H1 (cell line): Measurements from ENCODE around the gene CHD6. TPM values are rescaled to one million over a fixed set of nuclear protein-coding genes. Genes with fewer than 3 reads are reported as not detected.
A peak's percentile ranks its signal among the peaks of the same experiment; 100 is the strongest.

ENCODE experiments used
- CTCF ChIA-PET: fragments of 300-600 bp; sonication (Branson Sonifier 250); formaldehyde crosslinking; loops from one replicate; lab custom pipeline; 2021; ENCODE audit not compliant: partially characterized antibody; lab: Charles Lee
- POLR2A ChIA-PET: fragments of 300-600 bp; sonication (Branson Sonifier 250); formaldehyde crosslinking; loops from one replicate; lab custom pipeline; 2021; ENCODE audit warnings: inconsistent platforms; ENCODE audit not compliant: partially characterized antibody; lab: Charles Lee
- DNase-seq, 2 experiments: peaks; one replicate each; pipeline versions ENCODE4 v3.0.0 to v3.0.0-alpha.2; 2010 to 2022; ENCODE audit warnings: low spot score in 2 of 2, low read depth in 1 of 2, mixed read lengths in 1 of 2
- FAIRE-seq: peaks from 2 replicates; lab custom pipeline; 2011; peaks lifted over from hg19 to GRCh38; lab: Jason Lieb, UNC
- H2AFZ ChIP-seq: 2 replicates; pipeline ENCODE4 v1.8.1; 2012; ENCODE audit warnings: low read length, inconsistent platforms
- H2AK5ac ChIP-seq: 2 replicates; pipeline ENCODE4 v1.6.1; 2013; ENCODE audit warnings: low read depth, low read length
- H2BK120ac ChIP-seq: replicated peaks from 2 replicates; pipeline ENCODE3; 2013; ENCODE audit warnings: low read depth, low read length, inconsistent platforms
- H2BK12ac ChIP-seq: 2 replicates; pipeline ENCODE4 v1.6.1; 2013; ENCODE audit warnings: low read depth, low read length
- H2BK15ac ChIP-seq: 2 replicates; pipeline ENCODE4 v1.6.1; 2013; ENCODE audit warnings: low read length
- H2BK20ac ChIP-seq: 2 replicates; pipeline ENCODE4 v1.6.1; 2013; ENCODE audit warnings: low read length
- H2BK5ac ChIP-seq: 2 replicates; pipeline ENCODE4 v1.6.1; 2013; ENCODE audit warnings: low read depth, low read length
- H3K14ac ChIP-seq: 2 replicates; pipeline ENCODE4 v1.6.1; 2013; ENCODE audit warnings: inconsistent platforms; ENCODE audit not compliant: insufficient read length
- H3K18ac ChIP-seq: 2 replicates; pipeline ENCODE4 v1.6.1; 2013; ENCODE audit warnings: low read length; ENCODE audit errors: extremely low read depth
- H3K23ac ChIP-seq: 2 replicates; pipeline ENCODE4 v1.6.1; 2013; ENCODE audit warnings: inconsistent platforms; ENCODE audit not compliant: insufficient read length
- H3K23me2 ChIP-seq: 2 replicates; pipeline ENCODE4 v1.6.1; 2013; ENCODE audit warnings: low read depth, low read length
- H3K27ac ChIP-seq: 2 replicates; pipeline ENCODE4 v1.6.1; 2011; ENCODE audit warnings: low read depth, low read length, inconsistent platforms
- H3K27me3 ChIP-seq, 4 experiments: replicated peaks in 1 of 4; 1 replicate in 1 of 4; 2 replicates in 3 of 4; pipeline versions ENCODE4 v1.6.1 to v1.8.1; 2011 to 2013; ENCODE audit warnings: low read length in 3 of 4, mild to moderate bottlenecking in 3 of 4, inconsistent platforms in 2 of 4, mixed read lengths in 2 of 4, moderate library complexity in 1 of 4; ENCODE audit not compliant: control insufficient read depth in 3 of 4, insufficient read depth in 3 of 4; ENCODE audit errors: extremely low read depth in 1 of 4
- H3K36me3 ChIP-seq, 4 experiments: 2 replicates each; pipeline versions ENCODE4 v1.6.1 to v1.8.1; 2011 to 2013; ENCODE audit warnings: mild to moderate bottlenecking in 4 of 4, low read length in 3 of 4, moderate library complexity in 2 of 4, control low read depth in 1 of 4, inconsistent platforms in 1 of 4; ENCODE audit not compliant: insufficient read depth in 4 of 4, control insufficient read depth in 2 of 4
- H3K4ac ChIP-seq: replicated peaks from 2 replicates; pipeline ENCODE3; 2013; ENCODE audit warnings: low read length, low read depth, mixed read lengths, inconsistent platforms; ENCODE audit not compliant: insufficient read length
- H3K4me1 ChIP-seq, 4 experiments: replicated peaks in 1 of 4; 1 replicate in 1 of 4; 2 replicates in 3 of 4; pipeline versions ENCODE4 v1.6.1 to v1.8.1; 2011 to 2013; ENCODE audit warnings: low read length in 3 of 4, inconsistent platforms in 2 of 4, mixed read lengths in 1 of 4; ENCODE audit not compliant: insufficient read depth in 4 of 4, control insufficient read depth in 3 of 4
- H3K4me2 ChIP-seq, 2 experiments: 2 replicates each; pipeline versions ENCODE4 v1.6.1 to v1.8.1; 2011 to 2013; ENCODE audit warnings: low read depth in 2 of 2, low read length in 2 of 2, control low read depth in 1 of 2, inconsistent platforms in 1 of 2, mild to moderate bottlenecking in 1 of 2; ENCODE audit not compliant: insufficient read depth in 1 of 2
- H3K4me3 ChIP-seq, 4 experiments: fragments of 200-600, 300-600 bp in 1 of 4; sonication (generic), shearing (Covaris generic), sonication (Bioruptor Twin) in 1 of 4; 2 replicates each; pipeline versions ENCODE4 v1.5.1 to v1.8.1; 2011 to 2016; ENCODE audit warnings: low read length in 4 of 4, low read depth in 3 of 4, control low read depth in 2 of 4, inconsistent platforms in 2 of 4, mild to moderate bottlenecking in 2 of 4, mixed read lengths in 1 of 4, moderate library complexity in 1 of 4; ENCODE audit not compliant: insufficient read depth in 2 of 4; ENCODE audit errors: extremely low read depth in 1 of 4
- H3K56ac ChIP-seq: replicated peaks from 2 replicates; pipeline ENCODE3; 2013; ENCODE audit warnings: low read depth, mild to moderate bottlenecking, mixed read lengths, low read length, inconsistent platforms; ENCODE audit not compliant: insufficient read length
- H3K79me1 ChIP-seq: 2 replicates; pipeline ENCODE4 v1.6.1; 2013; ENCODE audit warnings: low read depth, low read length, control low read depth
- H3K79me2 ChIP-seq, 2 experiments: 2 replicates each; pipeline versions ENCODE4 v1.6.1 to v1.8.1; 2012 to 2013; ENCODE audit warnings: low read length in 2 of 2, mild to moderate bottlenecking in 2 of 2, inconsistent platforms in 1 of 2; ENCODE audit not compliant: insufficient read depth in 2 of 2, control insufficient read depth in 1 of 2
- H3K9ac ChIP-seq, 4 experiments: replicated peaks in 1 of 4; 1 replicate in 1 of 4; 2 replicates in 3 of 4; pipeline versions ENCODE4 v1.6.1 to v1.8.1; 2011 to 2013; ENCODE audit warnings: low read depth in 3 of 4, low read length in 3 of 4, control low read depth in 2 of 4, mild to moderate bottlenecking in 2 of 4, moderate library complexity in 2 of 4, inconsistent platforms in 1 of 4; ENCODE audit errors: extremely low read depth in 1 of 4
- H3K9me3 ChIP-seq, 2 experiments: 2 replicates each; pipeline versions ENCODE4 v1.6.1 to v1.8.1; 2012 to 2013; ENCODE audit warnings: mild to moderate bottlenecking in 2 of 2, moderate library complexity in 2 of 2, control low read depth in 1 of 2, inconsistent platforms in 1 of 2, low read depth in 1 of 2, low read length in 1 of 2, mixed read lengths in 1 of 2; ENCODE audit not compliant: insufficient read depth in 2 of 2
- H4K20me1 ChIP-seq, 2 experiments: replicated peaks in 1 of 2; 2 replicates each; pipeline versions ENCODE3 to v1.8.1; 2011 to 2013; ENCODE audit warnings: inconsistent platforms in 2 of 2, low read length in 2 of 2, mild to moderate bottlenecking in 1 of 2; ENCODE audit not compliant: insufficient read depth in 2 of 2, control insufficient read depth in 1 of 2
- H4K5ac ChIP-seq: 2 replicates; pipeline ENCODE4 v1.6.1; 2013; ENCODE audit warnings: low read length, low read depth, mixed read lengths, inconsistent platforms; ENCODE audit not compliant: insufficient read length
- H4K8ac ChIP-seq: 2 replicates; pipeline ENCODE4 v1.8.0; 2013; ENCODE audit warnings: mild to moderate bottlenecking, moderate library complexity, low read length, inconsistent platforms; ENCODE audit not compliant: insufficient read depth; ENCODE audit errors: extremely low read depth
- H4K91ac ChIP-seq: replicated peaks from 2 replicates; pipeline ENCODE3; 2013; ENCODE audit warnings: low read length, mixed read lengths, inconsistent platforms; ENCODE audit not compliant: insufficient read length
- ASH2L ChIP-seq: fragments of 200-600, 300-600 bp; sonication (generic); IDR thresholded peaks from one replicate; pipeline ENCODE4 v1.7.1; 2017; ENCODE audit warnings: low read length
- EP300 ChIP-seq, 2 experiments: IDR thresholded peaks; 1 replicate in 1 of 2; 2 replicates in 1 of 2; pipeline ENCODE4 v1.6.1; 2011 to 2012; ENCODE audit warnings: low read depth in 2 of 2, low read length in 2 of 2, mild to moderate bottlenecking in 2 of 2, borderline replicate concordance in 1 of 2, inconsistent platforms in 1 of 2, moderate library complexity in 1 of 2
- GTF2F1 ChIP-seq: IDR thresholded peaks from 2 replicates; pipeline ENCODE4 v1.6.1; 2012; ENCODE audit warnings: low read depth, low read length, improper control_type of control experiment, borderline replicate concordance
- HDAC2 ChIP-seq, 2 experiments: fragments of 300-600 bp in 1 of 2; sonication (generic) in 1 of 2; IDR thresholded peaks; 2 replicates each; pipeline ENCODE4 v1.6.1; 2011 to 2012; ENCODE audit warnings: low read depth in 2 of 2, low read length in 2 of 2, mild to moderate bottlenecking in 2 of 2, moderate library complexity in 2 of 2, borderline replicate concordance in 1 of 2, inconsistent platforms in 1 of 2
- HDAC6 ChIP-seq: IDR thresholded peaks from one replicate; pipeline ENCODE4 v1.7.1; 2012; ENCODE audit warnings: low read depth, mild to moderate bottlenecking, inconsistent platforms, low read length, moderate library complexity
- JUN ChIP-seq: IDR thresholded peaks from 2 replicates; pipeline ENCODE4 v1.6.1; 2011; ENCODE audit warnings: low read depth, mild to moderate bottlenecking, improper control_type of control experiment, low read length
- MAFK ChIP-seq: IDR thresholded peaks from 2 replicates; pipeline ENCODE4 v1.6.1; 2012; ENCODE audit warnings: low read depth, mild to moderate bottlenecking, improper control_type of control experiment, low read length
- NANOG ChIP-seq: IDR thresholded peaks from 2 replicates; pipeline ENCODE4 v1.6.1; 2011; ENCODE audit warnings: low read length, low read depth, mild to moderate bottlenecking, inconsistent platforms; ENCODE audit not compliant: insufficient read depth, poor library complexity, severe bottlenecking
- NRF1 ChIP-seq: IDR thresholded peaks from 2 replicates; pipeline ENCODE4 v1.6.1; 2011; ENCODE audit warnings: mild to moderate bottlenecking, low read depth, low read length, improper control_type of control experiment
- POLR2AphosphoS5 ChIP-seq: IDR thresholded peaks from 2 replicates; pipeline ENCODE4 v1.6.1; 2011; ENCODE audit warnings: low read depth, low read length
- SIRT6 ChIP-seq: IDR thresholded peaks from one replicate; pipeline ENCODE4 v1.7.1; 2012; ENCODE audit warnings: low read length, inconsistent platforms
- SUZ12 ChIP-seq: fragments of 200-600 bp; sonication (generic); IDR thresholded peaks from 2 replicates; pipeline ENCODE4 v1.6.1; 2012; ENCODE audit warnings: mild to moderate bottlenecking, inconsistent platforms, low read length, moderate library complexity, mixed read lengths
- WGBS, 2 experiments: shearing (Covaris generic) in 1 of 2; methylation state at CpG; one replicate each; pipeline versions ENCODE4 v1.1.6 to v1.1.7; 2013 to 2015; ENCODE audit warnings: low lambda C conversion rate in 2 of 2, mixed read lengths in 2 of 2, inconsistent platforms in 1 of 2, low coverage in 1 of 2, missing lambda C conversion rate in 1 of 2; ENCODE audit not compliant: insufficient replicate concordance in 2 of 2, insufficient coverage in 1 of 2, insufficient read length in 1 of 2; ENCODE audit errors: extremely low coverage in 1 of 2, missing lambda C conversion rate in 1 of 2; 5-methylcytosine and 5-hydroxymethylcytosine counted together
- polyA plus RNA-seq, 7 experiments: library from polyadenylated mRNA; depleted of rRNA in 3 of 7; stranded (reverse) in 5 of 7; unstranded in 2 of 7; fragments of >200 nt in 5 of 7; fragments of 200-250 nt in 2 of 7; gene quantifications; 1 replicate in 5 of 7; 2 replicates in 1 of 7; 4 replicates in 1 of 7; pipeline versions ENCODE4 v1.2.1 to v1.2.3, GENCODE V29; 2011 to 2013; ENCODE audit warnings: missing spikeins in 2 of 7, mixed read lengths in 2 of 7
- total RNA-seq: library from RNA; stranded (reverse); fragmentation: NEBNext Ultra II Directional; extraction: Animal tissue kit (Norgen Biotek cat#: 25700); gene quantifications from 2 replicates; pipeline ENCODE4 v1.2.1, GENCODE V29; 2021
- TF ChIP-seq, protein P1 (sequence below): IDR thresholded peaks from 2 replicates; pipeline ENCODE4 v1.6.1; 2011; ENCODE audit warnings: low read length, improper control_type of control experiment

The CHD6 gene
- total and polyA plus RNA-seq, 2 of the 8 experiments (the other 6 are each of a cell fraction or from before 2014, with no cell fraction given): 11.1 to 62.9 TPM

DNA sequence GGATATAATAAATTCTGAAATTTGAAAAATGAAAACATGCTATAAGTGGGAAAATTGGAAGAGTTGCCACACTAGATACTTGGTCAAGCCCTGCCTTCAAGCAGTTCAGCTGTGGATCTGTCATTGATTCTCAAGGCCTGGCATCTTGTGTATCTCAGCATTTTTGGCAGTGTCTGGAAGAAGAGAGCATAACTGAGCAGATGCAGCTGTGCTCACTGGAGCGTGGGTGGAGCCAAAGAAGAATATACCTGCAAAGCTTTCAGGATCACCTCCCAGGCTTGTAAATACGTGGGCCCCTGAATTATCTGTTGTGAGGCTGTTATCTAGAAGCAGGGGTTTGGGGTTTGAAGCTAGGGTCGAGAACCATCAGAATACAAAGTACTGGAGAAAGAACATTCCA, 31.3 kb upstream of the CHD6 start:
- H3K79me2 ChIP-seq: no peaks in the 10 kb centered on the region
- H3K18ac ChIP-seq: no peak overlapping the region
- H3K27ac ChIP-seq: no peak overlapping the region
- DNase-seq: no peak
- H2BK12ac ChIP-seq: no peak overlapping the region
- no peak overlapping the region for H3K4me2 ChIP-seq
- no peak overlapping the region for H3K23ac ChIP-seq
- no peak overlapping the region for H4K5ac ChIP-seq
- no peak overlapping the region for H3K9ac ChIP-seq
- no peak overlapping the region for H4K8ac ChIP-seq
- no peaks in the 10 kb centered on the region for H3K79me1 ChIP-seq
- H4K20me1 ChIP-seq: no peaks in the 10 kb centered on the region
- peaks cover 2 to 19% (median 6%) of the 10 kb centered on the region in 4 experiments; a peak in 4 of 7 replicates for H3K4me1 ChIP-seq
- no peak overlapping the region for H4K91ac ChIP-seq
- no peaks in the 10 kb centered on the region for H3K23me2 ChIP-seq
- CTCF ChIA-PET: interaction anchor here (0.5 kb wide), 1 partner anchor 325 kb away, joined by 3 read pairs; no protein-coding TSS in a partner anchor
- WGBS, 2 experiments: 73% methylated on average over 3 of the region's 3 CpGs; no CpG with 5 or more reads in 1 of the 2 experiments
- H3K9me3 ChIP-seq: no peaks in the 10 kb centered on the region
- POLR2A ChIA-PET: interaction anchor here (1.1 to 1.4 kb wide), 4 partner anchors 9 to 30 kb away, joined by 3 read pairs; no protein-coding TSS in a partner anchor
- H3K14ac ChIP-seq: no peak overlapping the region
- peak overlapping the region; percentile 97; the same call in 1 of the 2 replicates for H2AFZ ChIP-seq
- H3K27me3 ChIP-seq: no peaks in the 10 kb centered on the region
- H2BK20ac ChIP-seq: no peak overlapping the region
- no peak overlapping the region for H3K56ac ChIP-seq
- FAIRE-seq: no peak
- H3K4me3 ChIP-seq: no peak overlapping the region
- H3K4ac ChIP-seq: no peak overlapping the region
- H3K36me3 ChIP-seq: no peaks in the 10 kb centered on the region
- no peak overlapping the region for H2BK5ac ChIP-seq
- H2BK120ac ChIP-seq: no peak overlapping the region
- H2BK15ac ChIP-seq: no peak overlapping the region
- no peak overlapping the region for H2AK5ac ChIP-seq
- TF ChIP-seq MAFK (no peak), SIRT6 (no peak), HDAC6 (no peak), JUN (no peak), POLR2AphosphoS5 (no peak), SUZ12 (no peak), ASH2L (no peak), NANOG (no peak), GTF2F1 (no peak), NRF1 (no peak), EP300 (IDR thresholded peaks at IDR 0.05; ENCODE audit: borderline replicate concordance in 1 of 2, low read depth in 2 of 2, low read length in 2 of 2) (no peak), HDAC2 (IDR thresholded peaks at IDR 0.05; ENCODE audit: borderline replicate concordance in 1 of 2, low read depth in 2 of 2, low read length in 2 of 2) (no peak)
- TF ChIP-seq, protein P1, sequence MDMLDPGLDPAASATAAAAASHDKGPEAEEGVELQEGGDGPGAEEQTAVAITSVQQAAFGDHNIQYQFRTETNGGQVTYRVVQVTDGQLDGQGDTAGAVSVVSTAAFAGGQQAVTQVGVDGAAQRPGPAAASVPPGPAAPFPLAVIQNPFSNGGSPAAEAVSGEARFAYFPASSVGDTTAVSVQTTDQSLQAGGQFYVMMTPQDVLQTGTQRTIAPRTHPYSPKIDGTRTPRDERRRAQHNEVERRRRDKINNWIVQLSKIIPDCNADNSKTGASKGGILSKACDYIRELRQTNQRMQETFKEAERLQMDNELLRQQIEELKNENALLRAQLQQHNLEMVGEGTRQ: no peak
